Measurements from ENCODE around the gene MACROD2.

The MACROD2 gene

GRCh38 chr20:14538433-14538832 is 543.1 kb downstream of the MACROD2 start:
- DNase-seq (ENCODE audit: extremely low read depth, low read depth), result no peak
- TF ChIP-seq, protein P1, sequence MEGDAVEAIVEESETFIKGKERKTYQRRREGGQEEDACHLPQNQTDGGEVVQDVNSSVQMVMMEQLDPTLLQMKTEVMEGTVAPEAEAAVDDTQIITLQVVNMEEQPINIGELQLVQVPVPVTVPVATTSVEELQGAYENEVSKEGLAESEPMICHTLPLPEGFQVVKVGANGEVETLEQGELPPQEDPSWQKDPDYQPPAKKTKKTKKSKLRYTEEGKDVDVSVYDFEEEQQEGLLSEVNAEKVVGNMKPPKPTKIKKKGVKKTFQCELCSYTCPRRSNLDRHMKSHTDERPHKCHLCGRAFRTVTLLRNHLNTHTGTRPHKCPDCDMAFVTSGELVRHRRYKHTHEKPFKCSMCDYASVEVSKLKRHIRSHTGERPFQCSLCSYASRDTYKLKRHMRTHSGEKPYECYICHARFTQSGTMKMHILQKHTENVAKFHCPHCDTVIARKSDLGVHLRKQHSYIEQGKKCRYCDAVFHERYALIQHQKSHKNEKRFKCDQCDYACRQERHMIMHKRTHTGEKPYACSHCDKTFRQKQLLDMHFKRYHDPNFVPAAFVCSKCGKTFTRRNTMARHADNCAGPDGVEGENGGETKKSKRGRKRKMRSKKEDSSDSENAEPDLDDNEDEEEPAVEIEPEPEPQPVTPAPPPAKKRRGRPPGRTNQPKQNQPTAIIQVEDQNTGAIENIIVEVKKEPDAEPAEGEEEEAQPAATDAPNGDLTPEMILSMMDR (IDR thresholded peaks at IDR 0.05; ENCODE audit: low read depth, low read length, missing control alignments), result no peak
- H3K4me3 ChIP-seq (replicated peaks; ENCODE audit: low read depth, low read length), result no peak overlapping the region

DNA sequence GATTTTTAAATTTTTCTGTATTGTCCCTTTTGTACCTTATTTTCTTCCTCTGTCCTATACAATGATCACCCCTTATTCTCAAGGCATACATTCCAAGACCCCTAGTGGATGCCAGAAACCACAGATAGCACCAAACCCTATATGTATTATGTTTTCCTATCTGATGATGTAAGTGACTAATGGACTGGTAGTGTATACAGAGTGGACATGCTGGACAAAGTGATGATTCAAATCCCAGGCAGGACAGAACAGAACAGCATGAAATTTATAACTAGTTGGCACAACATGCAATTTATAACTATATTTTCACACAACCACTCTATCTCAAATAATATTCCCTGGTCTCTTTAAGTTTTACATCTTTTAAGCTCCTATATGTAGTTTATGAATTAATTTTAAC is 547.7 kb downstream of the MACROD2 start:
- TF ChIP-seq, protein P1 (IDR thresholded peaks at IDR 0.05; ENCODE audit: low read depth, low read length, missing control alignments), result no peak
- H3K4me3 ChIP-seq (replicated peaks; ENCODE audit: low read depth, low read length), result no peak overlapping the region
- no peak for DNase-seq (ENCODE audit: extremely low read depth, low read depth)

DNA sequence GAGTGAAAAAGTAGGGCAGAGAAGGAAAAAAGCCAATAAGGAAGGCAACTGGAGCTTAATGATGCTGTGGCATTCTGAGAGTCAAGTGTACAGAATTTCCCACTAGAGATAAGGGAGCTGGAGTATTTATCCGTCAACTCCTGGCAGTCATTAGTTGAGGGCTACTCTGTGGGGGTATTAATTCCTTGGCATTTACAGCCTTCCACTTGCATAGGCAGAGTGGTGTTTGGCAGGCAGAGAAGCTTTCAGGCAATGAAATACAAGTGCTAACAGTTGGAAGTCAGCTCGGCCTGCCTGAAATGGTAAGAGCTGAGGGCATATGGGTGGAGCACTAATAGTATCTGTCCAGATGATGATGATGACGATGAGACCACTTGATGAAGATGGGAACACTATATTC is 549.4 kb downstream of the MACROD2 start:
- TF ChIP-seq, protein P1 (IDR thresholded peaks at IDR 0.05; ENCODE audit: low read depth, low read length, missing control alignments), result no peak
- DNase-seq (ENCODE audit: extremely low read depth, low read depth), result no peak
- no peak overlapping the region for H3K4me3 ChIP-seq (replicated peaks; ENCODE audit: low read depth, low read length)

DNA sequence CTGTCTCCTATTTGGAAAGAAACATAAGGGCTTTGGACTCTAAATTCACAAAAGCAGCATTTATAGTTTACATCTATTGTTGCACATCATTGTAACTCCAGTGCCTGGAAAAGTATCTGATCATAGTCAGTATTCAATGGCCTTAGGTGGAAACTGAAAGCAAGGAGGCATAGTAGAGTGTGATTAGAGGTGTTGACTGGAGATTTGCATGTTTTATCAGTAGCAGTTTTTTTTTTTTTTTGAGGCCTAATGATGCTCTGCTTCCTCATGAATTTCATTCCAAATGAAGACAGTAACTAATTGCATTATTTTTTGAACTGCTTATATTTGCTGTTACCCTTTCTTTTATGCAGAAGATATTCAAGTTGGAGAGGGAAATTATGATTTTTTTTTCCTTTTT is 555.3 kb downstream of the MACROD2 start:
- DNase-seq (ENCODE audit: extremely low read depth, low read depth), result no peak
- no peak overlapping the region for H3K4me3 ChIP-seq (replicated peaks; ENCODE audit: low read depth, low read length)
- TF ChIP-seq, protein P1 (IDR thresholded peaks at IDR 0.05; ENCODE audit: low read depth, low read length, missing control alignments), result no peak

- TF ChIP-seq, protein P1 (IDR thresholded peaks at IDR 0.05; ENCODE audit: low read depth, low read length, missing control alignments), result no peak
- no peak for DNase-seq (ENCODE audit: extremely low read depth, low read depth)
- H3K4me3 ChIP-seq (replicated peaks; ENCODE audit: low read depth, low read length), result no peak overlapping the region
Measured at GRCh38 chr20:14553774-14554534, 558.6 kb downstream of the MACROD2 start.

GRCh38 chr20:14555676-14556075 is 560.4 kb downstream of the MACROD2 start:
- TF ChIP-seq, protein P1 (IDR thresholded peaks at IDR 0.05; ENCODE audit: low read depth, low read length, missing control alignments), result no peak
- no peak for DNase-seq (ENCODE audit: extremely low read depth, low read depth)

DNA sequence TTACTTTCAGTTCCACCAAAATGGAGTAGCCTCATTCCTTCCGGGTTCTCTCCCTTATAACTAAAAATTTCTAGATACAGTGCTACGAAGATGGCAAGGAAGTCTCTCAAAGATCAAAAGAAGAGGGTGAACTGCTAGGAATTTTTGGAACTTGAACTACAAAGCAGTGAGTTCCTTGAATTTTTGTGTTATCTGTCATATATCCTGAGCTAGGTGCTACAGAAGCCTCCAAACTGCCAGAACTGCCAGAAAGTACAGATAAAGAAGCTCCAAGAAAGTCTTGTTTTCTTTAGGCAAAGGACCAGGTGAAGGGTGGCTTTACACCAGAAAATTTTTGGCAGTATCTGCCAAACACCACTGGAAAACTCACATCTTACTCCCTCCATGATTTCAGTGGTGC is 560.9 kb downstream of the MACROD2 start:
- no peak overlapping the region for H3K4me3 ChIP-seq (replicated peaks; ENCODE audit: low read depth, low read length)
- TF ChIP-seq, protein P1 (IDR thresholded peaks at IDR 0.05; ENCODE audit: low read depth, low read length, missing control alignments), result no peak
- DNase-seq (ENCODE audit: extremely low read depth, low read depth), result no peak

More at GRCh38 chr20:14555676-14556075, 560.4 kb downstream of the MACROD2 start:
- H3K4me3 ChIP-seq (replicated peaks; ENCODE audit: low read depth, low read length), result no peak overlapping the region

Data from HFF-Myc (cell line).